Muscle of back (tissue), 11 donors: ENCODE results near the gene FBXL7. TPM values are rescaled to one million over a fixed set of nuclear protein-coding genes. Genes with fewer than 3 reads are reported as not detected.

Source experiments
- DNase-seq, 3 donors: peaks; one replicate each; pipeline versions ENCODE4 v3.0.0 to v3.0.0-alpha.2; 2013
- polyA plus RNA-seq, 10 donors: library from polyadenylated mRNA; unstranded; fragments of 120-200 nt; gene quantifications; one replicate each; pipeline ENCODE4 v1.2.1, GENCODE V29; 2013; ENCODE audit not compliant: insufficient read length in 10 of 10

FBXL7 gene
- polyA plus RNA-seq, 10 donors = 20.2 to 28.4 (median 23.1) TPM

DNA sequence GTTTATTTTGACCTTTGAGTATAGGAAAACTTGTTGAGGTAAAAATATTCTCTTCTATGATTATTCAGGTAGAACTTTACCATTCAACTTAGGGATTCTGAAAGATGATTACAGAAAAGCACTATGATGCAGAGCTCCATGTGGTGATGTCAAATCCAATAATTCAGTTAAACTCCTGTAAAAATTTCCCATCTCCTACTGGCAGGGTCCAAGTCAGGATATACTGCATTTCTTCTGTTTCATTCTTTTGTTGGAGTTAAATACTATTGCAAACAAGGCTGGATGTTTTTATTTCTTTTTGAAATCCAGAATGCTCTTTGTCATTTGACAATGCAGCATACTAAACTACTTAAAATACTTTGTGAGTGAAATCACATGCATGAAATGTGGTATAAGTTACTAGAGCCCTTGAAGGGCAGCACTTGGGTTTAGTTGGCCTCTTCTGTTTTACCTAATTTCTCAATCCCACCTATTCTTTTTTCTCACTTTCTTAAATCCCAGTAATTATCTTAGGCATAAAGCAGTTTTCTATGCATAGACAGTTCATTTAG is 204.5 kb downstream of the FBXL7 start:
- no peak for DNase-seq

DNA sequence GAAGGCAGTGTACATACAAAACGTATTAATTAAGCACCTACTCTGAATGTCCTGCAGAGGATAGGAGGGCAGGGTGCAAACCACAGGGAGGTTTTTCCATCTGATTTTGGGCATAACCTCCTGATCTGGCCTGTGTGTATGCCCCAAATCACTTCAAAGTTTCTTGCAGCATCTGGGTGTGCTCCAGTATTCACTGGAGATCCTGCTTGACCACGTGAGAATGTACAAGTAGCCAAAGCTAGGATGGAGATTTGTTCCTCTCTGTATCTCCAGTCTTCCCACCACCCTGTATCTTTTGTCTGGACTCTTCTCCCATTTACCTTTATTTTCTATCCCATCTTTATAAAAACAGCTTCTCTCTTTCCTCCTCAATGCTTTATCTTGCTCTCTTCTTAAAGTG is 207.7 kb downstream of the FBXL7 start:
- DNase-seq = no peak

GRCh38 chr5:15711892-15712291 is 211.9 kb downstream of the FBXL7 start:
- no peak for DNase-seq

DNA sequence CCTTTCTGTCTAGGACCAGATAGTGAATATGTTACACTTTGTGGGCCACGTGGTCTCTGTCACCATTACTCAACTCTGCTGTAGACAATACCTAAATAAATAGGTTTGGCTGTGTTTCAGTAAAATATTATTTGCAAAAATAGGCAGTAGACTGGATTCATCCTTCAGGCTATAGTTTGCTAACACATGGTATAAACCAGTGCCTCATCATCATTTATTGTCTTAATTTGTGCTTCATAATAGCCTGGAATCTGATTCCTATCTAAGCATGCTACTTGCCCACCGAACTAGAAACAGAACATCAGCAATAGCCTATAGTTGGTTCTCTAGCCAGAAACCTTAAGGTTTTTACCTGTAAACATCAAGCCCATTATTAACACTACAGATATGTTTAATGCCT is 215.6 kb downstream of the FBXL7 start:
- DNase-seq = no peak

DNA sequence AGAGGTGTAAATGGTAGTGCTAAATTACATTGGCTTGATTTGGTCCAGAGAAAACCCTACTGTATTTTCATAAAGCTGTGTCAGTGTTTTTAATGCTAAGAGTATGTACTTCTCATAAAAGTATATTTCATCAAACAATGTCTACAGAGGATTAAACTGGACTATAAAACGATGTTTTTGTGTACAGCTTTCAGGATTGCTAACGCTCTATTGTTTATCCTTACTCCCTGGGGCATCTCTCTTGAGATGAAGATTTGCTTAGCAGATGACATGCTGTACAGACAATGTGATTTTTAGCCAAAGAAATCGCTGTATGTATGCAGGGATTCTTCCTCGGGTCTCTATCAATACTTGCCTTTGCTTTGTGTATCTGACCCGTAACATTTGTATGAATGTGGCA is 216.0 kb downstream of the FBXL7 start:
- DNase-seq = peak in 1 of 3 donors; percentile 62

GRCh38 chr5:15717001-15717400 is 217.0 kb downstream of the FBXL7 start:
- no peak for DNase-seq

GRCh38 chr5:15718421-15719179 is 218.6 kb downstream of the FBXL7 start:
- DNase-seq = peak in 1 of 3 donors; percentile 32

GRCh38 chr5:15719784-15720183 is 219.8 kb downstream of the FBXL7 start:
- no peak for DNase-seq

DNA sequence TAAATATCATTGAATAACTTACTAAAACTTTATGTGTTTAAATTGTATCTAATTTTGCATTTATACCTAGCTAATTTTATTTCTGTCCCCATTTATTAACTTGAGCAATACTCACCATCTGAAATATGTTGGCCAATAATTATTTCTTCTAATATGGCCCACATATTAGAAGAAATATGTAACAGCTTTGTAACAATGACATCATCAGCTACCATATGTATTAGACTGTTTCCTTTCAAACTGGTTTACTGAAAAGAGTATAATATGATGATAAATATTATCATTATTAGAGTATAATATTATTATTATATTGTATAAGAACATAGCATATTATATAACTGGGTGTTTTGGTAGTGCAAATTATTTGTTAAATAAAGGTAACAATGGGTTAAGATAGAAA is 220.5 kb downstream of the FBXL7 start:
- no peak for DNase-seq

- DNase-seq = no peak
Measured at GRCh38 chr5:15722305-15722704, 222.3 kb downstream of the FBXL7 start.

DNA sequence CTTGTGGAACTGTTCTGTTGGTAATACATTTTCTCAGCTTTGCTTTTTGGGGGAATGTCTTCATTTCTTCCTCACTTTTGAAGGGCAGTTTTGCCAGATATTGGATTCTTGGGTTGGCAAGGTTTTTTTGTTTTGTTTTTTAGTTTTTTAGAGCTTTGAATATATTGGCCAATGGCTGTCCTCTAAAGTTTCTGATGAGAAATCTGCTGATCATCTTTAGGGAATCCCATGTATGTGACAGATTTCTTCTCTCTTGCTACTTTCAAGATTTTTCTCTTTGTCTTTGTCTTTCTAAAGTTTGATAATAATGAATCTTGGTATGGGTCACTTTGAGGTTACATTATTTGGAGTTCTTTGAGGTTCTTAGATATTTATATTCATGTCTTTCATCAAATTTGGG is 227.4 kb downstream of the FBXL7 start:
- DNase-seq = no peak

DNA sequence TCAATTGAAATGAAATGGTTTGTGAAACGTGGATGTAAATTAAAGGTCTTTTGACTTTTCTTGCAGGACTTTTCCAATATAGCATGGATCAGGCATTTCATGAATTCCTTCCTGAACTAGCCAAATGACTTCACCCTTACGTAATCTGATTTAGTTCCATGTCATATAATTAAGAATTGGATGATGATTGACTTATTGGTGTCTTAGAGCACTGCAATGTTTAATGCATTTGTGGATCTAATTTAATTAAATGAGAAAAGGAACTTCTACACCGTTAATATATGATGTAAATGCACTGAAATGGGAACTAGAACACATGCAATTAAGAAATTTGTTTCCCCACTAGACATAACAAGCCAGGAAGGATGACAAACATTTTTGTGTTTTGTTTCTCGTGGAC is 228.8 kb downstream of the FBXL7 start:
- DNase-seq = no peak

DNA sequence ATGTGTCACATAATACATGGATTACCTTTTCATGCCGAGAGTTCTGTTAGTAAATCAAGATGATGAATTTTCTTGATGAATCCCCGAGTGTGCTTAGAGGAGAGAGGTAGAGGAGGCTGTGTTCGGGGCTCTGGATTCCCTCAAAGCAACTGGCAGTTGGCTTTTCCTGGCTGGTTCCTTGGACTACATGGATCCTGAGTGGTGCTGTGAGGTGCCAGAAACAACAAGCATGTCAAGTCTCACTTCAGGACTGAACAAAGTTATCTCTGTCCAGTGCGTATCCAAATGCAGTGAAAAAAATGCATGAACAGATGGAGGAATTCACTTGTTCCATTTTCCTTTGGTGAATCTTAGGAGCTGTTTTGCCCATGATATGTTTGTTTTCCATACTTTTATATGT is 231.7 kb downstream of the FBXL7 start:
- no peak for DNase-seq

DNA sequence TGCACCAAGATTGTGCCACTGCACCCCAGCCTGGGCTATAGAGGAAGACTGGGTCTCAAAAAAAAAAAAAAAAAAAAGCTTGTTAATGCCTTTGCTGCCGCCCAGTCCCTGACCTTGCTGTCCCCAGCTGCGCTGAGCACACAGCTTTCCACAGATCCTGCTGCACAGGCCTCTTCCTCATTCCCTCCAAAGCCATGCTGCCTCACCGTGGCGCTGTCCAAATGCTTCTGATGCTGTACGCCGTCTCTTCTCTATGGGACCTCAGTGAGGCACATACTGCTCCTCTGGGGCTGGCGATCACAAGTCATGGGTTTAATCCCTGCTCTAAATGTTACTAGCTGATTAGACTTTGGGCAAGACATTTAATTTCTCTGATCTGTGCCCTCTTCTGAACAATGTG is 234.1 kb downstream of the FBXL7 start:
- no peak for DNase-seq

DNA sequence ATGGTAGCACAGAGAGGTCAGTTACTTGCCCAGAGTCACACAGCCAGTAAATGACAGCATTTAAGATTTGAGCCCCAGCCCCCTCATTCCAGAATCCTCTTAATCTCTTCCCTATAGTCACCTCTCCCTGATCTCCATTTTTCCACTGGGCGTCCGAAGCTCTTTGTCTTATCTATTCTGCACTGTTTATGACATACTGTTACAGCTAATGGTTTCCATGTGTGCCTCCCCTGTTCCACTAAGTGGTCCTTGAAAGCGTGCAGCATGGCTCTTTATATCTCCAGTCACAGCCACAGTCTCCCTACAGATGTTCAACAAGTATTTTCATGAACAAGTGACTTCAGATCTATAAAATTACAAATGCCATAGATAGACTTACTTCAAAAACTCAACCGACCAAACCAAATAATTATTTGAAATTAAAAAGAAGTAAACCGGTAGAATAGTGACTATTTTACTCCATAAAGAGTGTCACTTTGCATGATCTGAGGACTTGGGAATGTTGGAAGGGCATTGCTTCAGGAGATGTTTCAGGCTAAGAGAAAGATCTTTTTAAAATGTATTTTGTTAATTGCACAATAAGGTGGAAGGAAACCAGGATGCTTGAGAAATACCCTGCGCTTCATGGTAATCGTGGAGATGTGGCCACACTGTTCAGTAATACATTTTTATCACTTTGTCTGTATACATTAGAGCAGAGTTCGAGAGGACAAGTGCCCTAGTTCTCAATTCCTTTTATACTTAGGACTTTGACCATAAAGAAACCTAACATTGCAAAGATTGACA is 237.2 kb downstream of the FBXL7 start:
- DNase-seq = no peak

DNA sequence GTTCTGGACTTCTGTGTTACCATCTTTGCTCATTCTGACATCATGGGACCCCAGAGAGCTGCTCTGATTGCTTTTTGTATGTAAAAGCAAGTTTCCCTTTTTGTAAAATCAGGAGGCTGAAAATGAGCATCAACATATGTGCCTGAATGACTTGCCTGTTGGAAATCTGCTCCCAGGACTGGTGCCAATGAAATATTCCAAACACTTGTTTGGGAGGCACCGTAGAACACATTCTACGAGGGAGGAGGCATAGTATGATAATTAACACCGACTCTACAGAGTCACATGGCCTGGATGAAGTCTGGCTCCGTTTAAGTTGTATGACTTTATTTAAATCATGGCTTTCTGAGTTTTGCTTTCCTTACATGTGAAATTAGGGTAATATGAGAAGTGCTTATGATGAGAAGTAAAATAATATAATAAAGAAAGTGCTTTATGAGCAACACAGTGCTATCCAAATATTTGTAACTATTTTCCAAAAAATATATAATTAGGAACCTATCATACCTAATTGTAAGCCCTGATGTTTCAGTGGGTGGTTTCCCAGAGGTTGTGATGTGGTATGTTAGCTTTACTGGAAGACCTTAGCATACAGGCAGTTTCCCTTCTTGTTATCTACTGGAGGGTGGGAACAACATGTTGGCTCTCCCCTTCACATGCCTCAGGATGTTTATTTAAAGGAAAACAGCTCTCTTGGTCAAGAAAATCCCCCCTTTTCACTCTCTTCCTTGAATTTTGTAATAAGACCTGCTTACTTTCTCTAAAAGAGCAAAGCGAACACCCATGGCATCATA is 238.1 kb downstream of the FBXL7 start:
- peak; percentile 60 to 73 (median 65) for DNase-seq

DNA sequence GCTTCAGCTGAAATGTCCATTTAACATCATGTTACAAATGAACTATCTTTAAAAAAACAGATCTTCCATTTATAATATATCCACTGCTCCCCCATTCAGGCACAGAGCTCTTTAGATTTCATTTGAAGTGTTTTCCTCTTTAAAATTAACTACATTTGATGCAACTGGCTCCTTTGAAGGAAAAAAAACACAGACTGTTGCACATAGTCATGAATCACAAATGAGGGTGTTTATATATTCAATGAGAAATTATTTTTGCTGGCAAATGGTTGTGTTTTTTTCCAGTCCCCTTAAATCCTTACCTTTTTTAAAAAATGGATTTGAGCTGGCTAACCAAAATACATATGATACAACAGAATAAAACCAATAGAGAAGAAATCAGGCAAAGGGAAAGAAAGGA is 240.4 kb downstream of the FBXL7 start:
- no peak for DNase-seq

GRCh38 chr5:15741591-15741990 is 241.6 kb downstream of the FBXL7 start:
- DNase-seq = peak in 2 of 3 donors; percentile 22 to 53

DNA sequence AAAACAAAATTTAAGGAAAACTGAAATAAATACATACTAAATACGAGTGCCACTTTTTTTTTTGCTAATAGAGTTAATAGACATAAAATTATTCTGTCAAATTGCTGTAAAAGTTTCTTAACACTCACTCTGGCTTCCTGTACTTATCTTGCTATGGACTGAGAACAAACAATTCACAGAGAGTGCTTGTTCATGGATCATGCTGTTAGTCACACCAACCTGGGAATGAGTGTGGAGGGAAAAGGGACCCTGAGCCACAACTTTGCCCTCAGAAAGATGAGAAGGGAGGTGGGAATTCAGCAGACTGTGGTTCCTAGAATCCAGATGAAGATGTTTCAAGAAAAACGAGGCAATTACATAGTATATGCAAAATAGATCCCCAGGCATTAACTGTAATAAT is 246.9 kb downstream of the FBXL7 start:
- DNase-seq = no peak

DNA sequence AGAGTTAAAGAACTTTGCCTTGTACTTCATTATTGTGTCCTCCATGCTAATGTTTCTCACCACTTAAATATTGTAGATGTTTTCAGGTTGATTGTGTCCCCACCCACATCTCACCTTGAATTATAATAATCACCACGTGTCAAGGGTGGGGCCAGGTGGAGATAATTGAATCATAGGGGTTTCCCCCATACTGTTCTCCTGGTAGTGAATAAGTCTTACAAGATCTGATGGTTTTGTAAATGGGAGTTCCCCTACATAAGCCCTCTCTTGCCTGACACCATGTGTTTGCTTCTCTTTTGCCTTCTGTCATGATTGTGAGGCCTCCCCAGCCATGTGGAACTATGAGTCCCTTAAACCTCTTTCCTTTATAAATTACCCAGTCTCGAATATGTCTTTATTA is 248.3 kb downstream of the FBXL7 start:
- no peak for DNase-seq

GRCh38 chr5:15752663-15753285 is 252.8 kb downstream of the FBXL7 start:
- DNase-seq = peak in 2 of 3 donors; percentile 29 to 64

- DNase-seq = no peak
Measured at GRCh38 chr5:15753752-15754151, 253.8 kb downstream of the FBXL7 start.
